Stomach (tissue), 4 donors: ENCODE data around the gene NKAIN2.

ENCODE experiments used
- CTCF ChIP-seq, 7 experiments: fragments of 450-650 bp in 4 of 7; fragments of 200-600 bp in 3 of 7; sonication (generic) in 3 of 7; IDR thresholded peaks; one replicate each; pipeline ENCODE4 v1.5.1; 2016 to 2019; ENCODE audit warnings: antibody characterized with exemption in 7 of 7, control low read depth in 2 of 7, mild to moderate bottlenecking in 1 of 7
- EP300 ChIP-seq: sonication (generic); formaldehyde crosslinking; IDR thresholded peaks from one replicate; pipeline ENCODE4 v1.6.1; 2017; ENCODE audit warnings: antibody characterized with exemption
- POLR2A ChIP-seq, 4 donors: fragments of 450-650 bp; IDR thresholded peaks; one replicate each; pipeline ENCODE4 v1.6.1; 2016; ENCODE audit warnings: antibody characterized with exemption in 4 of 4, control low read depth in 2 of 4, mild to moderate bottlenecking in 1 of 4, moderate library complexity in 1 of 4
- POLR2AphosphoS5 ChIP-seq, 3 donors: sonication (generic); formaldehyde crosslinking; IDR thresholded peaks; one replicate each; pipeline ENCODE4 v1.6.1; 2016; ENCODE audit warnings: antibody characterized with exemption in 3 of 3

DNA sequence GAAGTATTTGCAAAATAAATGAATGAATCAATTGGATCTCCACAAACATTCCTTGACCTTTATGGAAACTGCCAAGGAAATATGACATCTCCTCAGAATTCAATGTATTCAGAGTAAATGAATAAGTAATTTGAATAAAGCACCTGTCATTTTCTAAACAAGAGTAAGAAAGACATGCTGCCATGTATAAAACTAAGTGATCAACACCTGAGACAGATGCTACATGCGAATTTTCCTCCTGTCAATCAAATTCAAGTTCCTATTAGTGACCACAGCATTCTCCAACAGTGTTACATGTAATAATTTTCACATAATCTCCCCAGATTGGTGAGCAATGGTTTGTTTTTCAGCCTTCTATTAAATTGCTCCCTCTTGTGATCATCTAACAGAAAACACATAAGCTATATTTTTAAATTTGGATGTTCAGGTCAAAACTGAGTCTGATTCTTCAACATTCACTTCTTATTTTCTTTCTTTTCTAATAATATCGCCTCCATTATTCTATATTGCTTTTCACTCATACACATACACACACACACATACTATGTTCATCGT is 995.4 kb downstream of the NKAIN2 start:
- no peak for TF ChIP-seq CTCF (IDR thresholded peaks at IDR 0.05)
- no peak for TF ChIP-seq POLR2A (IDR thresholded peaks at IDR 0.05)
- TF ChIP-seq EP300: no peak
- no peak for TF ChIP-seq POLR2AphosphoS5 (IDR thresholded peaks at IDR 0.05)
